B cell (primary cell): Measurements from ENCODE around the gene CATSPERD. TPM values are rescaled to one million over a fixed set of nuclear protein-coding genes. Genes with fewer than 3 reads are reported as not detected.

Source experiments
- ATAC-seq: fragments of 200-7000 bp; cut with Tn5 transposase; one replicate; pipeline ENCODE4 v1.10.0; 2021; ENCODE audit warnings: low read depth, mild to moderate bottlenecking, moderate number of reproducible peaks, moderate library complexity
- CTCF ChIA-PET: fragments of 350-600 bp; sonication (Branson Sonifier 250); formaldehyde crosslinking; loops from one replicate; lab custom pipeline; 2021; ENCODE audit warnings: antibody characterized with exemption, inconsistent platforms; lab: Charles Lee
- POLR2A ChIA-PET: fragments of 350-600 bp; sonication (Branson Sonifier 250); formaldehyde crosslinking; loops from one replicate; lab custom pipeline; 2021; ENCODE audit warnings: antibody characterized with exemption; lab: Charles Lee
- DNase-seq: peaks from one replicate; pipeline ENCODE4 v3.0.0; 2013
- H2AFZ ChIP-seq: 2 replicates; pipeline ENCODE4 v1.6.1; 2012; ENCODE audit warnings: mild to moderate bottlenecking, low read depth, low read length; ENCODE audit not compliant: insufficient read depth, poor library complexity, severe bottlenecking
- H3K27ac ChIP-seq, 2 donors: 1 replicate in 1 of 2; 2 replicates in 1 of 2; pipeline ENCODE4 v1.5.1; 2012 to 2013; ENCODE audit warnings: low read length in 2 of 2, mild to moderate bottlenecking in 2 of 2, moderate library complexity in 1 of 2
- H3K27me3 ChIP-seq, 4 experiments: fragments of 200-600 bp in 1 of 4; sonication (generic) in 1 of 4; replicated peaks in 1 of 4; 1 replicate in 2 of 4; 2 replicates in 2 of 4; pipeline versions ENCODE4 v1.6.1 to v1.7.0; 2013 to 2016; ENCODE audit warnings: low read length in 3 of 4, mild to moderate bottlenecking in 2 of 4, mixed read lengths in 1 of 4, moderate library complexity in 1 of 4; ENCODE audit not compliant: insufficient read depth in 4 of 4, control insufficient read depth in 3 of 4; ENCODE audit errors: control extremely low read depth in 1 of 4
- H3K36me3 ChIP-seq, 2 experiments: replicated peaks in 1 of 2; 1 replicate in 1 of 2; 2 replicates in 1 of 2; pipeline versions ENCODE4 v1.6.1 to v1.7.1; 2013; ENCODE audit warnings: low read length in 1 of 2; ENCODE audit not compliant: insufficient read depth in 2 of 2, control insufficient read depth in 1 of 2; ENCODE audit errors: control extremely low read depth in 1 of 2, extremely low read depth in 1 of 2
- H3K4me1 ChIP-seq, 2 donors: fragments of 200-600 bp in 1 of 2; sonication (generic) in 1 of 2; 1 replicate in 1 of 2; 2 replicates in 1 of 2; pipeline versions ENCODE4 v1.5.1 to v1.6.1; 2013 to 2017; ENCODE audit warnings: low read length in 2 of 2; ENCODE audit not compliant: control insufficient read depth in 2 of 2, insufficient read depth in 2 of 2
- H3K4me2 ChIP-seq: replicated peaks from 2 replicates; pipeline ENCODE3; 2012; ENCODE audit warnings: mild to moderate bottlenecking, low read depth, low read length; ENCODE audit not compliant: poor library complexity, severe bottlenecking
- H3K4me3 ChIP-seq, 5 experiments: fragments of 200-600 bp in 1 of 5; sonication (generic) in 1 of 5; 1 replicate in 3 of 5; 2 replicates in 2 of 5; pipeline versions ENCODE4 v1.5.1 to v1.7.0; 2011 to 2016; ENCODE audit warnings: low read length in 4 of 5, mild to moderate bottlenecking in 4 of 5, low read depth in 2 of 5, control low read depth in 1 of 5, moderate library complexity in 1 of 5; ENCODE audit not compliant: insufficient read depth in 1 of 5; ENCODE audit errors: control extremely low read depth in 1 of 5, extremely low read depth in 1 of 5
- H3K79me2 ChIP-seq: fragments of 200-600 bp; sonication (generic); one replicate; pipeline ENCODE4 v1.6.0; 2016; ENCODE audit warnings: low read length; ENCODE audit not compliant: control insufficient read depth, insufficient read depth
- H3K9ac ChIP-seq: fragments of 200-600 bp; sonication (generic); 2 replicates; pipeline ENCODE4 v1.6.1; 2017; ENCODE audit warnings: mild to moderate bottlenecking, low read length, moderate library complexity
- H3K9me3 ChIP-seq, 3 donors: one replicate each; pipeline versions ENCODE4 v1.6.1 to v1.7.1; 2013; ENCODE audit warnings: low read length in 2 of 3; ENCODE audit not compliant: control insufficient read depth in 2 of 3, insufficient read depth in 1 of 3; ENCODE audit errors: control extremely low read depth in 1 of 3
- H4K20me1 ChIP-seq: 2 replicates; pipeline ENCODE4 v1.6.0; 2012; ENCODE audit warnings: mild to moderate bottlenecking, low read length; ENCODE audit not compliant: insufficient read depth, control insufficient read depth, poor library complexity, severe bottlenecking
- H3K27ac Mint-ChIP-seq: one replicate; pipeline ENCODE4 v1.8.0; 2021; ENCODE audit warnings: mixed read lengths
- H3K27me3 Mint-ChIP-seq: one replicate; pipeline ENCODE4 v1.8.0; 2021; ENCODE audit warnings: mixed read lengths
- H3K4me1 Mint-ChIP-seq: one replicate; pipeline ENCODE4 v1.8.0; 2021; ENCODE audit warnings: mixed read lengths
- H3K4me3 Mint-ChIP-seq: one replicate; pipeline ENCODE4 v1.8.0; 2021; ENCODE audit warnings: mixed read lengths
- H3K9me3 Mint-ChIP-seq: one replicate; pipeline ENCODE4 v1.8.0; 2022; ENCODE audit warnings: mixed read lengths; ENCODE audit not compliant: insufficient read depth
- CTCF ChIP-seq: fragments of 200-600 bp; IDR thresholded peaks from one replicate; pipeline ENCODE4 v1.8.0; 2022; ENCODE audit warnings: antibody characterized with exemption, mild to moderate bottlenecking
- EZH2 ChIP-seq: IDR thresholded peaks from 2 replicates; pipeline ENCODE4 v1.6.1; 2012; ENCODE audit warnings: borderline replicate concordance, low read depth, mild to moderate bottlenecking, moderate library complexity, low read length; ENCODE audit not compliant: insufficient read depth, poor library complexity, severe bottlenecking
- WGBS: methylation state at CpG from one replicate; pipeline ENCODE4 v1.1.5; 2013; ENCODE audit warnings: missing lambda C conversion rate; ENCODE audit not compliant: insufficient coverage; 5-methylcytosine and 5-hydroxymethylcytosine counted together
- intact Hi-C: fragments of 100-400 bp; cut with micrococcal nuclease; formaldehyde crosslinking; loops from one replicate; pipeline ENCODE4 v1.10.0; 2022
- polyA plus RNA-seq: library from polyadenylated mRNA; depleted of rRNA; stranded (reverse); fragments of >200 nt; gene quantifications from 2 replicates; pipeline ENCODE4 v1.2.3, GENCODE V29; 2012
- total RNA-seq, 2 donors: library from RNA; stranded (reverse); fragments of 120-200 nt in 1 of 2; gene quantifications; 1 replicate in 1 of 2; 2 replicates in 1 of 2; pipeline versions ENCODE4 v1.2.3 to v1.2.4, GENCODE V29; 2013 to 2022

The CATSPERD gene
- total and polyA plus RNA-seq, 2 donors (not counting 1 experiment from before 2014, with no cell fraction given), result not detected

DNA sequence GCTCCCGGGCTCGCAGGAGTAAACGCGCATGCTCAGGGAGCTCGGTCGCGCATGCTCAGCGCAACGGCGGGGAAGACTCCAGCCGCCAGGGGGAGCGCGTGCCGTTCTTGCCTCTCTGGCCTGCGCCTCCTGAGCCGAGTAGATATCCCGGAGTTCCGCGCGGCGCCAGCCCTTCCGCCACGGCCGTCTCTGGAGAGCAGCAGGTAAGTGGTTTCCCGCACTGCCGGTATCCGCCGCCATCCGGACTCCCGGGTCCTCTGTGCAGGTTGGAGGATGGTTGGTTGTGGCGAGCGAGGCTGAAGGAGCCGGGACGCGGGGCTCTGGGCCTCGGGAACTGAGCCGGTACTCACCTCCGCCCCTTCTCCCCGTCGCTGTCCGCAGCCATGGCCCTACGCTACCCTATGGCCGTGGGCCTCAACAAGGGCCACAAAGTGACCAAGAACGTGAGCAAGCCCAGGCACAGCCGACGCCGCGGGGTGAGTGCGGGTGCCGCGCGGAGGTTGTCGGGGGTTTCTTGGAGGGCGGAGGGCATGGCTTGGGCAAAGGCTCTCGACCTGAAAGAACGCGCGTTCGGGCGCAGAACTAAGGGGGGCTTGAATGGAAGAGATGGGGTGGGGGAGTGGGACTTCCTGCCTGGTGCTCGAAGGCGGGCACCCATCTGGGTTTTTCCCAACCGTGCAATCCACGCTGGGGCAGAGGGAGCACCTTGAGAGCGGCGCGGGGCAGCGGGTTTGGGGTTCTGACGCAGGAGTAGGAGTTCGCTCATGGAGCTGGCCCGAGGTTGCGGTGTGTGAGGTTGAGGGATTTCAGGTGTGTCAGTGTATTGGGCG, 30.1 kb upstream of the CATSPERD start, which contains the start of gene RPL36:
Gene RPL36, plus strand, starts transcription at position 171 of the 830 bp plus-strand sequence. Its CDS starts 213 bp downstream, at position 384.
- CTCF ChIA-PET, result interaction anchor here (0.6 to 3.1 kb wide), 11 partner anchors 9 to 1613 kb away, joined by 3 to 31 read pairs (median 3); partner anchors contain the start of genes CATSPERD, LONP1, SAFB and SAFB2
- Histone ChIP-seq H3K27ac (peak within 1 kb of the TSS; percentile 88 to 89), H3K9me3 (peaks cover 0 to 12% (median 0%) of the 10 kb centered on the region in 3 donors), H3K36me3 (peaks cover 0 to 37% of the 10 kb centered on the region in 2 experiments), H3K4me1 (peaks cover 14 to 39% of the 10 kb centered on the region in 2 donors), H3K4me2 (peak within 1 kb of the TSS; percentile 85), H3K4me3 (peak within 1 kb of the TSS; percentile 27 to 98 (median 93)), H3K79me2 (peaks cover 41% of the 10 kb centered on the region), H3K9ac (peak within 1 kb of the TSS; percentile 93), H2AFZ (peak within 1 kb of the TSS; percentile 86), H3K27me3 (no peaks in the 10 kb centered on the region), H4K20me1 (peaks cover 52% of the 10 kb centered on the region)
- Mint-ChIP-seq H3K27ac (peak within 1 kb of the TSS; percentile 93), H3K27me3 (no peaks in the 10 kb centered on the region), H3K4me3 (peak within 1 kb of the TSS; percentile 94), H3K9me3 (no peaks in the 10 kb centered on the region), H3K4me1 (peaks cover 43% of the 10 kb centered on the region)
- WGBS, result under 1% methylated on average over 70 of the region's 73 CpGs
- peak; percentile 94 for TF ChIP-seq CTCF
- no peak for TF ChIP-seq EZH2
- peak; percentile 52 for ATAC-seq
- peak; percentile 99 for DNase-seq
- intact Hi-C loops, result loop anchor here (1.0 to 5.0 kb wide), 4 partner anchors 10 to 968 kb away; partner anchors contain the start of genes CATSPERD, DPP9, LONP1 and MICOS13
- POLR2A ChIA-PET, result interaction anchor here (0.6 to 2.7 kb wide), 5 partner anchors 26 to 721 kb away, joined by 3 to 12 read pairs (median 10); partner anchors contain the start of genes CATSPERD, KDM4B, LONP1 and SAFB
